ENCODE data around the gene ALDH4A1.

- no peak for TF ChIP-seq RCOR1 (conservative IDR thresholded peaks at IDR 0.05; ENCODE audit: low read depth, low read length)
- TF ChIP-seq REST (IDR thresholded peaks at IDR 0.05; ENCODE audit: low read depth, low read length) = no peak
- no peak for TF ChIP-seq CREB1 (IDR thresholded peaks at IDR 0.05; ENCODE audit: low read depth)
These were observed 17.6 kb downstream of the ALDH4A1 start for GRCh38 chr1:18884727-18885126.
